HepG2 (cell line): ENCODE data around the gene TH. TPM values are rescaled to one million over a fixed set of nuclear protein-coding genes. Genes with fewer than 3 reads are reported as not detected.
A peak's percentile ranks its signal among the peaks of the same experiment; 100 is the strongest.

Source experiments
- BCL6 ChIP-seq: IDR thresholded peaks from 2 replicates; pipeline ENCODE4 v1.6.1; 2016; ENCODE audit warnings: missing genetic modification reagents, missing compliant biosample characterization
- EEA1 ChIP-seq: sonication (generic); formaldehyde crosslinking; IDR thresholded peaks from 2 replicates; pipeline ENCODE4 v1.5.1; 2020; ENCODE audit warnings: mild to moderate bottlenecking, missing genetic modification reagents, borderline replicate concordance
- ESRRA ChIP-seq: sonication (generic); formaldehyde crosslinking; IDR thresholded peaks from 2 replicates; pipeline ENCODE4 v1.5.1; 2020; ENCODE audit warnings: mild to moderate bottlenecking, low read depth, missing genetic modification reagents
- FOXJ3 ChIP-seq: sonication (generic); formaldehyde crosslinking; IDR thresholded peaks from 2 replicates; pipeline ENCODE4 v1.4.0; 2020; ENCODE audit warnings: missing genetic modification reagents, mild to moderate bottlenecking, borderline replicate concordance
- HNRNPL ChIP-seq: fragments of 200-400 bp; formaldehyde crosslinking; IDR thresholded peaks from 2 replicates; pipeline ENCODE4 v1.6.1; 2017; ENCODE audit warnings: mild to moderate bottlenecking, low read depth, low read length
- MED1 ChIP-seq: sonication (generic); formaldehyde crosslinking; IDR thresholded peaks from 2 replicates; pipeline ENCODE4 v1.4.0; 2020; ENCODE audit warnings: missing genetic modification reagents
- MTERF4 ChIP-seq: sonication (generic); formaldehyde crosslinking; IDR thresholded peaks from 2 replicates; pipeline ENCODE4 v1.8.0; 2023; ENCODE audit warnings: mild to moderate bottlenecking, missing genetic modification reagents
- MTF2 ChIP-seq: sonication (generic); formaldehyde crosslinking; IDR thresholded peaks from 2 replicates; pipeline ENCODE4 v1.5.0; 2020; ENCODE audit warnings: missing genetic modification reagents, borderline replicate concordance
- NCOA5 ChIP-seq: sonication (generic); formaldehyde crosslinking; IDR thresholded peaks from 2 replicates; pipeline ENCODE4 v1.4.0; 2020; ENCODE audit warnings: missing genetic modification reagents
- POLR2AphosphoS5 ChIP-seq: IDR thresholded peaks from 2 replicates; pipeline ENCODE4 v1.6.1; 2012; ENCODE audit warnings: low read depth, low read length
- RCOR2 ChIP-seq: IDR thresholded peaks from 2 replicates; pipeline ENCODE4 v1.6.1; 2016; ENCODE audit warnings: missing biosample characterization, missing genetic modification reagents
- SALL1 ChIP-seq: sonication (generic); formaldehyde crosslinking; IDR thresholded peaks from 2 replicates; pipeline ENCODE4 v1.8.0; 2022; ENCODE audit warnings: mild to moderate bottlenecking, missing genetic modification reagents
- WIZ ChIP-seq: sonication (generic); formaldehyde crosslinking; IDR thresholded peaks from 2 replicates; pipeline ENCODE4 v1.5.1; 2020; ENCODE audit warnings: mild to moderate bottlenecking, missing genetic modification reagents
- ZBTB10 ChIP-seq: sonication (generic); formaldehyde crosslinking; IDR thresholded peaks from 2 replicates; pipeline ENCODE4 v1.4.0; 2020; ENCODE audit warnings: missing genetic modification reagents, borderline replicate concordance
- ZBTB37 ChIP-seq: sonication (generic); formaldehyde crosslinking; IDR thresholded peaks from 2 replicates; pipeline ENCODE4 v1.4.0; 2020; ENCODE audit warnings: mild to moderate bottlenecking, missing genetic modification reagents
- ZFP90 ChIP-seq: sonication (generic); formaldehyde crosslinking; IDR thresholded peaks from 2 replicates; pipeline ENCODE4 v1.8.0; 2022; ENCODE audit warnings: missing genetic modification reagents, mild to moderate bottlenecking, inconsistent platforms, borderline replicate concordance
- ZKSCAN5 ChIP-seq: sonication (generic); formaldehyde crosslinking; IDR thresholded peaks from 2 replicates; pipeline ENCODE4 v1.5.1; 2020; ENCODE audit warnings: mild to moderate bottlenecking, missing genetic modification reagents
- ZMAT3 ChIP-seq: sonication (generic); formaldehyde crosslinking; conservative IDR thresholded peaks from 2 replicates; pipeline ENCODE4 v1.7.0; 2021; ENCODE audit warnings: missing genetic modification reagents
- ZNF34 ChIP-seq: sonication (generic); formaldehyde crosslinking; IDR thresholded peaks from 2 replicates; pipeline ENCODE4 v1.4.0; 2020; ENCODE audit warnings: mild to moderate bottlenecking, missing genetic modification reagents, borderline replicate concordance
- ZNF350 ChIP-seq: sonication (generic); formaldehyde crosslinking; IDR thresholded peaks from 2 replicates; pipeline ENCODE4 v1.4.0; 2020; ENCODE audit warnings: mild to moderate bottlenecking, low read depth, missing genetic modification reagents, borderline replicate concordance
- ZNF468 ChIP-seq: sonication (generic); formaldehyde crosslinking; IDR thresholded peaks from 2 replicates; pipeline ENCODE4 v1.8.0; 2022; ENCODE audit warnings: mild to moderate bottlenecking, moderate library complexity, missing genetic modification reagents
- ZNF503 ChIP-seq: sonication (generic); formaldehyde crosslinking; IDR thresholded peaks from 2 replicates; pipeline ENCODE4 v1.4.0; 2020; ENCODE audit warnings: missing genetic modification reagents
- ZNF563 ChIP-seq: sonication (generic); formaldehyde crosslinking; IDR thresholded peaks from 2 replicates; pipeline ENCODE4 v1.8.0; 2022; ENCODE audit warnings: mild to moderate bottlenecking, moderate library complexity, missing genetic modification reagents
- ZNF737 ChIP-seq: sonication (generic); formaldehyde crosslinking; IDR thresholded peaks from 2 replicates; pipeline ENCODE4 v1.5.0; 2020; ENCODE audit warnings: missing genetic modification reagents, mild to moderate bottlenecking, borderline replicate concordance
- polyA plus RNA-seq, 8 experiments: library from polyadenylated mRNA; depleted of rRNA in 3 of 8; stranded (reverse) in 7 of 8; unstranded in 1 of 8; fragments of >200 nt; fragmentation: Illumina TruSeq in 4 of 8; extraction: Trizol in 4 of 8; gene quantifications; 2 replicates each; pipeline versions ENCODE4 v1.2.1 to v1.2.3, GENCODE V29; 2011 to 2016; ENCODE audit warnings: low read depth in 4 of 8, missing spikeins in 1 of 8, mixed read lengths in 1 of 8; ENCODE audit not compliant: insufficient read depth in 1 of 8
- total RNA-seq, 5 experiments: library from RNA; depleted of rRNA; stranded (reverse); fragments of >200 nt; fragmentation: Illumina TruSeq; extraction: Trizol; gene quantifications; 2 replicates each; pipeline ENCODE4 v1.2.3, GENCODE V29; 2016; ENCODE audit warnings: low read depth in 1 of 5

The TH gene
- total and polyA plus RNA-seq, 2 of the 13 experiments (the other 11 are each of a cell fraction or from before 2014, with no cell fraction given) = 0.36 TPM; not detected in 1

GRCh38 chr11:2132874-2133240 lies 38.8 kb downstream of the TH start (continued):
- TF ChIP-seq MTERF4 (CRISPR knock-in tag) = 0 out of 2 replicates have a peak, but pooled peaks have one; percentile 60
- TF ChIP-seq ZNF503 (CRISPR knock-in tag) = peak; percentile 41; the same call in 1 of the 2 replicates
- no peak for TF ChIP-seq FOXJ3 (CRISPR knock-in tag)
- no peak for TF ChIP-seq ZMAT3 (CRISPR knock-in tag)
- no peak for TF ChIP-seq RCOR2 (CRISPR knock-in tag)
- 0 out of 2 replicates have a peak, but pooled peaks have one; percentile 68 for TF ChIP-seq ZFP90 (CRISPR knock-in tag)
- TF ChIP-seq NCOA5 (CRISPR knock-in tag) = no peak
- no peak for TF ChIP-seq BCL6 (CRISPR knock-in tag)
- no peak for TF ChIP-seq ZNF737
- TF ChIP-seq POLR2AphosphoS5 = peak; percentile 68
- 0 out of 2 replicates have a peak, but pooled peaks have one; percentile 14 for TF ChIP-seq ZBTB37
- TF ChIP-seq ZNF350 (CRISPR knock-in tag) = no peak
- TF ChIP-seq ZNF563 (CRISPR knock-in tag) = 0 out of 2 replicates have a peak, but pooled peaks have one; percentile 13
- 0 out of 2 replicates have a peak, but pooled peaks have one; percentile 6 for TF ChIP-seq SALL1 (CRISPR knock-in tag)
- TF ChIP-seq ZKSCAN5 (CRISPR knock-in tag) = 0 out of 2 replicates have a peak, but pooled peaks have one; percentile 48
- TF ChIP-seq MED1 (CRISPR knock-in tag) = peak; percentile 23; the same call in 1 of the 2 replicates
- no peak for TF ChIP-seq MTF2 (CRISPR knock-in tag)
- peak; percentile 43; the same call in 1 of the 2 replicates for TF ChIP-seq ESRRA (CRISPR knock-in tag)
- TF ChIP-seq WIZ (CRISPR knock-in tag) = 0 out of 2 replicates have a peak, but pooled peaks have one; percentile 7
- 0 out of 2 replicates have a peak, but pooled peaks have one; percentile 31 for TF ChIP-seq ZNF34
- no peak for TF ChIP-seq EEA1 (CRISPR knock-in tag)
- 0 out of 2 replicates have a peak, but pooled peaks have one; percentile 52 for TF ChIP-seq HNRNPL
- TF ChIP-seq ZNF468 (CRISPR knock-in tag) = no peak
- 0 out of 2 replicates have a peak, but pooled peaks have one; percentile 25 for TF ChIP-seq ZBTB10 (CRISPR knock-in tag)
